Body of pancreas (tissue), 4 donors: ENCODE measurements around the gene GM2A. TPM values are rescaled to one million over a fixed set of nuclear protein-coding genes. Genes with fewer than 3 reads are reported as not detected.

Source experiments
- ATAC-seq: fragments of 150-250 bp; one replicate; pipeline ENCODE4 v1.9.1; 2016
- DNase-seq, 4 donors: peaks; one replicate each; pipeline ENCODE4 v3.0.0-alpha.2; 2019
- H3K27ac ChIP-seq, 4 donors: fragments of 200-600 bp; sonication (generic); 1 replicate in 3 of 4; 2 replicates in 1 of 4; pipeline versions ENCODE4 v1.5.1 to v1.6.1; 2016 to 2019; ENCODE audit warnings: mild to moderate bottlenecking in 1 of 4, mixed read lengths in 1 of 4, moderate library complexity in 1 of 4
- H3K27me3 ChIP-seq, 2 donors: fragments of 200-600 bp; sonication (generic); one replicate each; pipeline ENCODE4 v1.6.0; 2016; ENCODE audit warnings: mild to moderate bottlenecking in 1 of 2
- H3K36me3 ChIP-seq, 2 donors: fragments of 200-600 bp; sonication (generic); replicated peaks in 1 of 2; 2 replicates each; pipeline ENCODE4 v1.5.1; 2016; ENCODE audit warnings: low read depth in 2 of 2; ENCODE audit not compliant: insufficient read depth in 1 of 2
- H3K4me1 ChIP-seq: fragments of 200-600 bp; sonication (generic); one replicate; pipeline ENCODE4 v1.6.0; 2016
- H3K4me3 ChIP-seq, 2 donors: fragments of 200-600 bp; sonication (generic); 1 replicate in 1 of 2; 2 replicates in 1 of 2; pipeline ENCODE4 v1.5.1; 2016 to 2019
- H3K9me3 ChIP-seq, 3 donors: fragments of 200-600 bp; sonication (generic); 1 replicate in 2 of 3; 2 replicates in 1 of 3; pipeline ENCODE4 v1.5.1; 2016
- POLR2A ChIP-seq, 3 donors: fragments of 450-650 bp; IDR thresholded peaks; one replicate each; pipeline ENCODE4 v1.6.1; 2016; ENCODE audit warnings: antibody characterized with exemption in 3 of 3, mild to moderate bottlenecking in 2 of 3
- WGBS, 2 donors: methylation state at CpG; one replicate each; pipeline ENCODE4 v1.1.5; 2017; 5-methylcytosine and 5-hydroxymethylcytosine counted together
- intact Hi-C: fragments of 100-400 bp; cut with DNase I; formaldehyde crosslinking; loops from one replicate; pipeline ENCODE4 v1.15.1; 2023
- total RNA-seq, 2 donors: library from RNA; depleted of rRNA; stranded (reverse); fragments of >200 nt; gene quantifications; one replicate each; pipeline ENCODE4 v1.1.0, GENCODE V29; 2016
- TF ChIP-seq, protein P1 (sequence below), 7 experiments: fragments of 450-650 bp in 4 of 7; fragments of 200-600 bp in 3 of 7; sonication (generic) in 3 of 7; IDR thresholded peaks; one replicate each; pipeline ENCODE4 v1.5.1; 2016 to 2019; ENCODE audit warnings: antibody characterized with exemption in 7 of 7

The GM2A gene
- total RNA-seq, 2 donors from 2014 or later: 8.9 to 17.9 TPM

DNA sequence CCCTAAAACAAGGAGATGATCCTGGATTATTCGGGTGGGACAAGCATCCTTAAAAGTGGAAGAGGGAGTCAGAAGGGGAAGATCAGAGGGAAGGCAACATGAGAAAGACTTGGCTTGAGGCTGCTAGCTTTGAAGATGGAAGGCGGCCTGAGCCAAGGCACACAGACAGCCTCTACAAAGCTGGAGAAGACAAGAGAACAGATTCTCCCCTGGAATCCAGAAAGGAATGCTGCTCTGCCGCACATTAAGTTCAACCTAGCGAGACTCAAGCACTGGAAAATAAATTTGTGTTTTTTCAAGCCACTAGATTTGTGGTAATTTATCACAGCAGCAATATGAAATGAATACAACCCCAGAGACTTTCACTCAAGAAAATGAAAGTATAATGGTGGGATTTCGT, 32.7 kb downstream of the GM2A start:
- H3K27me3 ChIP-seq: no peaks in the 10 kb centered on the region
- intact Hi-C loops: no loop called here
- 56 to 70% methylated on average over 5 of the region's 5 CpGs for WGBS, 2 donors

DNA sequence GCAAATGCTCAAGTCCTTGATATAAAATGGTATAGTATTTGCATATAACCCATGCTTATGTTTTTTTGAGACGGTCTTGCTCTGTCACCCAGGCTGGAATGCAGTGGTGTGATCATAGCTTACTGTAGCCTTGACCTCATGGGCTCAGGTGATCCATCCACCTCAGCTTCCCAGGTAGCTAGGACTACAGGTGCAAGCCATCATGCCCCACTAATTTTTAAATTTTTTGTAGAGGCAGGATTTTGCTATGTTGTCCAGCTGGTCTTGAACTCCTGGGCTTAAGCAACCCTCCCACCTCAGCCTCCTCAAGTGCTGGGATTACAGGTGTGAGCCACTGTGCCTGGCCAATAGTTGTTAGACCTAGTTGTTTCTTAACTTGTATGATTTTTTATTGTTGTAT, 33.3 kb downstream of the GM2A start:
- Histone ChIP-seq H3K9me3 (no peaks in the 10 kb centered on the region), H3K27me3 (no peaks in the 10 kb centered on the region), H3K36me3 (no peaks in the 10 kb centered on the region), H3K27ac (no peak overlapping the region), H3K4me3 (no peak overlapping the region), H3K4me1 (no peaks in the 10 kb centered on the region)
- ATAC-seq (no peak), DNase-seq (no peak)
- no peak for TF ChIP-seq POLR2A (IDR thresholded peaks at IDR 0.05)
- TF ChIP-seq, protein P1, sequence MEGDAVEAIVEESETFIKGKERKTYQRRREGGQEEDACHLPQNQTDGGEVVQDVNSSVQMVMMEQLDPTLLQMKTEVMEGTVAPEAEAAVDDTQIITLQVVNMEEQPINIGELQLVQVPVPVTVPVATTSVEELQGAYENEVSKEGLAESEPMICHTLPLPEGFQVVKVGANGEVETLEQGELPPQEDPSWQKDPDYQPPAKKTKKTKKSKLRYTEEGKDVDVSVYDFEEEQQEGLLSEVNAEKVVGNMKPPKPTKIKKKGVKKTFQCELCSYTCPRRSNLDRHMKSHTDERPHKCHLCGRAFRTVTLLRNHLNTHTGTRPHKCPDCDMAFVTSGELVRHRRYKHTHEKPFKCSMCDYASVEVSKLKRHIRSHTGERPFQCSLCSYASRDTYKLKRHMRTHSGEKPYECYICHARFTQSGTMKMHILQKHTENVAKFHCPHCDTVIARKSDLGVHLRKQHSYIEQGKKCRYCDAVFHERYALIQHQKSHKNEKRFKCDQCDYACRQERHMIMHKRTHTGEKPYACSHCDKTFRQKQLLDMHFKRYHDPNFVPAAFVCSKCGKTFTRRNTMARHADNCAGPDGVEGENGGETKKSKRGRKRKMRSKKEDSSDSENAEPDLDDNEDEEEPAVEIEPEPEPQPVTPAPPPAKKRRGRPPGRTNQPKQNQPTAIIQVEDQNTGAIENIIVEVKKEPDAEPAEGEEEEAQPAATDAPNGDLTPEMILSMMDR (IDR thresholded peaks at IDR 0.05): no peak
- intact Hi-C loops: no loop called here
- WGBS, 2 donors: 71 to 100% methylated on average over 1 of the region's 1 CpG

More for the DNA sequence above, 32.7 kb downstream of the GM2A start:
- Histone ChIP-seq H3K9me3 (no peaks in the 10 kb centered on the region), H3K4me3 (no peak overlapping the region), H3K27ac (no peak overlapping the region), H3K36me3 (no peaks in the 10 kb centered on the region), H3K4me1 (no peaks in the 10 kb centered on the region)
- TF ChIP-seq, protein P1 (IDR thresholded peaks at IDR 0.05): no peak
- TF ChIP-seq POLR2A (IDR thresholded peaks at IDR 0.05): no peak
- DNase-seq: no peak
- no peak for ATAC-seq

DNA sequence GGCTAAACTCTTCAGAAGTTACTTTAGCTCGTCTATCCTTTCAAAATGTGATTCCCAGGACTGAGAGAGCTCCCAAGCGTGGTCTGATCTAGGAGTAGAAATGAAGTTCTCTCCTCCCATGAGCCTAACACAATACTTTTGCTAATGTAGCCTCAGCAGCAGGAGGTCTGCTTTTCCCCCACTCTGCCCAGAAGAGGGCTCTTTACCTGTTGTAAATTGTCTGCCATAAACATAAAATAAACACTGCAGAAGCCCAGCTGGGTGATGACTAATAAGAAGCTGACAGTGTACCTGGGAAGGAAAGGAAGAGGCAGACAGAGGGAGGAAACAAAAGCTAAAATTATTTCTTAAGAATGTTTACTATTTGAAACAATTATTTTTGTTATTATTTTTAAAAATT, 35.2 kb downstream of the GM2A start:
- intact Hi-C loops: no loop called here
- Histone ChIP-seq H3K27me3 (no peaks in the 10 kb centered on the region), H3K4me1 (no peaks in the 10 kb centered on the region), H3K4me3 (no peak overlapping the region), H3K27ac (no peak overlapping the region), H3K9me3 (no peaks in the 10 kb centered on the region), H3K36me3 (no peaks in the 10 kb centered on the region)
- TF ChIP-seq, protein P1 (IDR thresholded peaks at IDR 0.05): no peak
- 49 to 58% methylated on average over 2 of the region's 2 CpGs for WGBS, 2 donors
- ATAC-seq (no peak), DNase-seq (no peak)

DNA sequence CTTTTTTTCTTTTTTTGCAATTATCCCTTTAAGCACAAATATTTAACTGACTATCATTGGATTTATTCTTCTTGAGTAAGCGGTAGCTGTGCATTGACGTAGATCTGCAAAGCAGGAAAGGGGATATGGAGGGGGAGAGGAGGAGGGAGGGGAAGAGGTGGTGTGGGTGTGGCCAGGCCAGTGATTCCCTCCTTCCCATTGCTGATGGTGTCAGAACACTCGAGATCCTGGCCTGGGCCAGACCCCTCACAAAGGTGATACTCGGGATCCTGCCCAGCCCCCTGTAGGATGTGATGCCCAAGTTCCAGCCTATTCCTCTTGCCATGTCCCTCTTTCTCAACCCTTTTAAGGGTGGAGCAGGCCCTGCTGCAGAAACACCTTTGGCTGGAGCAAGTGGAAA, 40.6 kb downstream of the GM2A start:
- intact Hi-C loops: no loop called here
- DNase-seq (no peak), ATAC-seq (no peak)
- Histone ChIP-seq H3K9me3 (no peaks in the 10 kb centered on the region), H3K4me3 (no peak overlapping the region), H3K4me1 (no peaks in the 10 kb centered on the region), H3K27me3 (no peaks in the 10 kb centered on the region), H3K27ac (no peak overlapping the region), H3K36me3 (no peaks in the 10 kb centered on the region)
- 48 to 53% methylated on average over 4 of the region's 4 CpGs for WGBS, 2 donors
- TF ChIP-seq POLR2A (IDR thresholded peaks at IDR 0.05): no peak
- TF ChIP-seq, protein P1 (IDR thresholded peaks at IDR 0.05): no peak

DNA sequence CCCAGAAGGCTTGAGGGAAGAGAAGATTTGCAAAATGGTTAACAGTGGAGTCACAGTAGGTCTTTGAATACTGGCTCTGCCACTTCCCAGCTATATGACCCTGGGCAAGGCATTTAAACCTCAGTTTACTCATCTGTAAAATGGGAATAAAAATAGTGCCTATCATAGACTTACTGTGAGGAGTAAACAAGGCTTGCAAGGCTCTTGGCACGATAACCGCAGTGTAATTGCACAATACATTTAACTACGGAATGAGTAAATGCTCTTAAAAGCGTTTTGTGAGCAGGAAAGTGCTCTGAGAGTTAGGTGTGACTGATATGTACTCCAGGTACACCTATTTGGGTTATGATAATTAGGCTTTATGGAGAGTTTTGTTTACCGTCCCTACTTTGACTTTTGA, 42.2 kb downstream of the GM2A start:
- no peak for ATAC-seq
- intact Hi-C loops: no loop called here
- H3K27ac ChIP-seq: no peak overlapping the region
- TF ChIP-seq, protein P1 (IDR thresholded peaks at IDR 0.05): no peak
- no peak for TF ChIP-seq POLR2A (IDR thresholded peaks at IDR 0.05)
- H3K36me3 ChIP-seq: no peaks in the 10 kb centered on the region
- H3K4me3 ChIP-seq: no peak overlapping the region
- WGBS, 2 donors: 50 to 61% methylated on average over 5 of the region's 5 CpGs
- no peaks in the 10 kb centered on the region for H3K9me3 ChIP-seq
- H3K4me1 ChIP-seq: no peaks in the 10 kb centered on the region
- no peak for DNase-seq
- H3K27me3 ChIP-seq: no peaks in the 10 kb centered on the region
